ENCODE measurements around the gene SPON1.

DNA sequence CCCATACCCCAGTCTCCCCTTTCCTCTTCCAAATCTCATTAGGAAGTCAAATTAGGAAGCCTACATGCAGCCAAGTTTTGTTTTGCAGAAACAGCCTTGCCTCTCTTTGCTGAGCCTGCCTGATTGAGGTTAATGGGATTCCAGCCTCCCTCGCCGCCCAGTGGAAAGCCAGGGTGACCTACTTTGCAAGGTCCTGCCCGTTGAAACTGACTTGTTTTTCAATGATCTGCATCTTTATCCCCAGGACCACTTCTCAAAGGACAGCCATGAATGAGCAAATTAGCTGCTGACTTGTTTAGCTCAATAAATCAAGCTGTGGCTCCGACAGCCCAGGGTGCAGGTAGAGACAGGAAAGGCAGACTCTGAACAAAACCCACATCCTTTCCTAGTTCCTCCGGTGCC, 286.1 kb downstream of the SPON1 start:
- TF ChIP-seq, protein P1, sequence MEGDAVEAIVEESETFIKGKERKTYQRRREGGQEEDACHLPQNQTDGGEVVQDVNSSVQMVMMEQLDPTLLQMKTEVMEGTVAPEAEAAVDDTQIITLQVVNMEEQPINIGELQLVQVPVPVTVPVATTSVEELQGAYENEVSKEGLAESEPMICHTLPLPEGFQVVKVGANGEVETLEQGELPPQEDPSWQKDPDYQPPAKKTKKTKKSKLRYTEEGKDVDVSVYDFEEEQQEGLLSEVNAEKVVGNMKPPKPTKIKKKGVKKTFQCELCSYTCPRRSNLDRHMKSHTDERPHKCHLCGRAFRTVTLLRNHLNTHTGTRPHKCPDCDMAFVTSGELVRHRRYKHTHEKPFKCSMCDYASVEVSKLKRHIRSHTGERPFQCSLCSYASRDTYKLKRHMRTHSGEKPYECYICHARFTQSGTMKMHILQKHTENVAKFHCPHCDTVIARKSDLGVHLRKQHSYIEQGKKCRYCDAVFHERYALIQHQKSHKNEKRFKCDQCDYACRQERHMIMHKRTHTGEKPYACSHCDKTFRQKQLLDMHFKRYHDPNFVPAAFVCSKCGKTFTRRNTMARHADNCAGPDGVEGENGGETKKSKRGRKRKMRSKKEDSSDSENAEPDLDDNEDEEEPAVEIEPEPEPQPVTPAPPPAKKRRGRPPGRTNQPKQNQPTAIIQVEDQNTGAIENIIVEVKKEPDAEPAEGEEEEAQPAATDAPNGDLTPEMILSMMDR (IDR thresholded peaks at IDR 0.05; ENCODE audit: insufficient read depth, low read length, poor library complexity, severe bottlenecking), result no peak
- TF ChIP-seq EZH2phosphoT487 (conservative IDR thresholded peaks at IDR 0.05; ENCODE audit: low read length), result no peak
